Neuronal stem cell (in vitro differentiated cells): ENCODE results near the gene LITAF.
A peak's percentile ranks its signal among the peaks of the same experiment; 100 is the strongest.

ENCODE experiments used
- DNase-seq: peaks from one replicate; pipeline ENCODE4 v3.0.0-alpha.2; 2013; ENCODE audit warnings: low spot score
- H2AFZ ChIP-seq: one replicate; pipeline ENCODE4 v1.6.1; 2013; ENCODE audit warnings: mild to moderate bottlenecking, low read length, inconsistent platforms
- H2AK5ac ChIP-seq: 2 replicates; pipeline ENCODE4 v1.6.1; 2013; ENCODE audit warnings: low read depth, mild to moderate bottlenecking, inconsistent platforms, low read length, moderate library complexity, mixed read lengths
- H2BK120ac ChIP-seq: 2 replicates; pipeline ENCODE4 v1.6.1; 2013; ENCODE audit warnings: low read depth, mild to moderate bottlenecking, inconsistent platforms, low read length, moderate library complexity, mixed read lengths
- H2BK12ac ChIP-seq: one replicate; pipeline ENCODE4 v1.6.1; 2013; ENCODE audit warnings: low read length, inconsistent platforms
- H2BK15ac ChIP-seq: 2 replicates; pipeline ENCODE4 v1.6.1; 2013; ENCODE audit warnings: mild to moderate bottlenecking, low read length, inconsistent platforms, mixed read lengths
- H2BK5ac ChIP-seq: one replicate; pipeline ENCODE4 v1.6.1; 2013; ENCODE audit warnings: inconsistent platforms, mild to moderate bottlenecking, low read length, moderate library complexity
- H3K14ac ChIP-seq: one replicate; pipeline ENCODE4 v1.6.1; 2013; ENCODE audit warnings: low read length, inconsistent platforms
- H3K18ac ChIP-seq: 2 replicates; pipeline ENCODE4 v1.6.1; 2013; ENCODE audit warnings: low read length, inconsistent platforms
- H3K23ac ChIP-seq: 2 replicates; pipeline ENCODE4 v1.6.1; 2013; ENCODE audit warnings: low read depth, mild to moderate bottlenecking, mixed read lengths, low read length, inconsistent platforms; ENCODE audit not compliant: poor library complexity
- H3K27ac ChIP-seq: replicated peaks from 3 replicates; pipeline ENCODE4 v1.5.1; 2013; ENCODE audit warnings: low read length, inconsistent platforms
- H3K27me3 ChIP-seq, 3 experiments: 2 replicates each; pipeline ENCODE4 v1.6.1; 2013; ENCODE audit warnings: low read length in 3 of 3, mild to moderate bottlenecking in 2 of 3, inconsistent platforms in 1 of 3, low read depth in 1 of 3, mixed read lengths in 1 of 3, moderate library complexity in 1 of 3; ENCODE audit not compliant: control insufficient read depth in 3 of 3, insufficient read depth in 3 of 3
- H3K36me3 ChIP-seq, 2 donors: replicated peaks in 1 of 2; 2 replicates each; pipeline ENCODE4 v1.6.1; 2013; ENCODE audit warnings: low read length in 2 of 2; ENCODE audit not compliant: control insufficient read depth in 2 of 2, insufficient read depth in 2 of 2
- H3K4ac ChIP-seq: 2 replicates; pipeline ENCODE4 v1.6.1; 2013; ENCODE audit warnings: inconsistent platforms, mild to moderate bottlenecking, low read length, moderate library complexity
- H3K4me1 ChIP-seq, 2 donors: 1 replicate in 1 of 2; 2 replicates in 1 of 2; pipeline ENCODE4 v1.6.1; 2013; ENCODE audit warnings: low read length in 2 of 2, low read depth in 1 of 2; ENCODE audit not compliant: control insufficient read depth in 2 of 2, insufficient read depth in 1 of 2
- H3K4me2 ChIP-seq: one replicate; pipeline ENCODE4 v1.6.1; 2013; ENCODE audit warnings: mild to moderate bottlenecking, low read length, inconsistent platforms; ENCODE audit not compliant: insufficient read depth, poor library complexity, severe bottlenecking
- H3K4me3 ChIP-seq, 2 donors: 2 replicates each; pipeline ENCODE4 v1.5.1; 2013; ENCODE audit warnings: low read length in 2 of 2, mild to moderate bottlenecking in 2 of 2, inconsistent platforms in 1 of 2, moderate library complexity in 1 of 2
- H3K79me1 ChIP-seq: one replicate; pipeline ENCODE4 v1.6.1; 2013; ENCODE audit warnings: low read depth, mild to moderate bottlenecking, inconsistent platforms, low read length, moderate library complexity
- H3K9ac ChIP-seq: one replicate; pipeline ENCODE4 v1.6.1; 2013; ENCODE audit warnings: mild to moderate bottlenecking, low read depth, low read length, inconsistent platforms; ENCODE audit not compliant: poor library complexity
- H3K9me3 ChIP-seq, 2 donors: replicated peaks in 1 of 2; 2 replicates each; pipeline versions ENCODE3 to v1.6.1; 2013; ENCODE audit warnings: low read length in 2 of 2, mild to moderate bottlenecking in 2 of 2, inconsistent platforms in 1 of 2, low read depth in 1 of 2, mixed read lengths in 1 of 2, moderate library complexity in 1 of 2; ENCODE audit not compliant: control insufficient read depth in 2 of 2, insufficient read depth in 1 of 2
- H4K8ac ChIP-seq: one replicate; pipeline ENCODE4 v1.6.1; 2013; ENCODE audit warnings: low read depth, mild to moderate bottlenecking, inconsistent platforms, low read length, moderate library complexity
- H4K91ac ChIP-seq: one replicate; pipeline ENCODE4 v1.6.1; 2013; ENCODE audit warnings: low read length, low read depth, mild to moderate bottlenecking, inconsistent platforms; ENCODE audit not compliant: poor library complexity
- WGBS, 2 donors: extraction: QIAGEN DNeasy Blood & Tissue Kit; methylation state at CpG; one replicate each; pipeline ENCODE4 v1.1.7; 2013; ENCODE audit warnings: missing lambda C conversion rate in 2 of 2, mixed read lengths in 1 of 2; ENCODE audit not compliant: insufficient read length in 2 of 2, insufficient replicate concordance in 1 of 2; ENCODE audit errors: extremely low coverage in 2 of 2; 5-methylcytosine and 5-hydroxymethylcytosine counted together

Gene LITAF

DNA sequence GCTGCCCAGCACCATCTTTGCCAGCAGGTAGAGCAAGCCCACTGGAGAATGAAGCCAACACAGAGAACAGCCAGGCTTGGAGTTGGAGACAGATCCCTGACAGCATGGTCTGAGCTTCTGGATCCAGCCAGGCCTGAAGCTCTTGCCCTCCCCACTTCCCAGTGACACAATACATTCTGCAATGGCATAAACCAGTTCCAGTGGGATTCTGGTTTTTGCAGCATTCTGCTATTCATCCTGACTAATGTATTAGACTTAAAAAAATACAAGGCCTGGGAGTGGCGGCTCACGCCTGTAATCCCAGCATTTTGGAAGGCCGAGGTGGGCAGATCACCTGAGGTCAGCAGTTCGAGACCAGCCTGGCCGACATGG is 40.6 kb upstream of the LITAF start:
- no peak overlapping the region for H3K4me2 ChIP-seq

DNA sequence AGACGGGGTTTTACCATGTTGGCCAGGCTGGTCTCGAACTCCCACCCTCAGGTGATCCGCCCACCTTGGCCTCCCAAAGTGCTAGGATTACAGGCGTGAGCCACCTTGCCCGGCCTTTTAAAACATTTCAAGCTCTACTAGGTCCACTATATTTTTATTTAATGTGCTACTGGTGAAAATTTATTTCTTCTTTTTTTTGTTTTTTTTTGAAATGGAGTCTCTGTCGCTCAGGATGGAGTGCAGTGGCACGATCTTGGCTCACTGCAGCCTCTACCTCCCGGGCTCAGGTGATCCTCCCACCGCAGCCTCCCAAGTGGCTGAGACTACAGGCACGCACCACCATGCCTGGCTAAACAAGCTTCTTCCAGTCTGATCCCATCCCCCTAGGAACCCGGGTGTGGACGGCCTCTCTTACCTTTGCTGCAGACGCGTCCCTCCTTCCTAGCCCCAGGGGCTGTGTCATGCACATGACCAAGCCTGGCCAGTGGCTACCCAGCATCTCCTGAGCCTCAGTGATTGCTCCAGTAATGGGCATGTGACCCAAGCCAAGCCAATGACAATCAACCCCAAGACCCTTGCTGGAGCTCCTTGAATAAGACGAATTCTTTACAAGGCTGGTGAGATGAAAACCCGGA is 40.1 kb upstream of the LITAF start:
- H3K9me3 ChIP-seq = no peaks in the 10 kb centered on the region
- no peaks in the 10 kb centered on the region for H3K36me3 ChIP-seq
- no peak overlapping the region for H3K9ac ChIP-seq
- H2AFZ ChIP-seq = no peak overlapping the region
- H3K27ac ChIP-seq = no peak overlapping the region
- no peak overlapping the region for H3K4ac ChIP-seq
- no peak overlapping the region for H3K4me3 ChIP-seq
- WGBS, 2 donors = no CpG with 5 or more reads among the region's 16 CpGs
- no peak overlapping the region for H2BK5ac ChIP-seq
- H3K14ac ChIP-seq = no peak overlapping the region
- H3K4me1 ChIP-seq = peaks cover 3 to 7% of the 10 kb centered on the region in 2 donors
- no peak overlapping the region for H4K8ac ChIP-seq
- no peak overlapping the region for H3K23ac ChIP-seq
- no peaks in the 10 kb centered on the region for H3K79me1 ChIP-seq
- no peak overlapping the region for H2BK120ac ChIP-seq
- peak overlapping the region; percentile 76 for H2AK5ac ChIP-seq
- peak overlapping the region; percentile 71 for H3K18ac ChIP-seq
- no peak overlapping the region for H3K4me2 ChIP-seq
- H2BK12ac ChIP-seq = no peak overlapping the region
- H3K27me3 ChIP-seq = no peaks in the 10 kb centered on the region
- no peak overlapping the region for H4K91ac ChIP-seq
- H2BK15ac ChIP-seq = no peak overlapping the region
- no peak for DNase-seq

More for the DNA sequence above, 40.6 kb upstream of the LITAF start:
- Histone ChIP-seq H2BK5ac (no peak overlapping the region), H3K27ac (no peak overlapping the region), H3K4me3 (no peak overlapping the region), H2BK12ac (no peak overlapping the region), H3K27me3 (no peaks in the 10 kb centered on the region), H3K23ac (no peak overlapping the region), H2AK5ac (peak overlapping the region; percentile 76), H3K36me3 (no peaks in the 10 kb centered on the region), H3K14ac (no peak overlapping the region), H2BK120ac (no peak overlapping the region), H3K9ac (no peak overlapping the region), H3K4ac (no peak overlapping the region), H4K91ac (no peak overlapping the region), H2AFZ (no peak overlapping the region), H3K9me3 (peaks cover 0 to 2% of the 10 kb centered on the region in 2 donors), H3K4me1 (peaks cover 4 to 6% of the 10 kb centered on the region in 2 donors), H4K8ac (no peak overlapping the region), H2BK15ac (no peak overlapping the region), H3K18ac (no peak overlapping the region), H3K79me1 (no peaks in the 10 kb centered on the region)
- WGBS, 2 donors = no CpG with 5 or more reads among the region's 5 CpGs
- no peak for DNase-seq

GRCh38 chr16:11625769-11626168 is 39.0 kb upstream of the LITAF start:
- Histone ChIP-seq H3K23ac (no peak overlapping the region), H3K9me3 (no peaks in the 10 kb centered on the region), H3K27ac (no peak overlapping the region), H2BK5ac (no peak overlapping the region), H3K27me3 (no peaks in the 10 kb centered on the region), H4K8ac (no peak overlapping the region), H3K14ac (no peak overlapping the region), H3K18ac (no peak overlapping the region), H2BK12ac (no peak overlapping the region), H3K4me2 (no peak overlapping the region), H2BK120ac (no peak overlapping the region), H3K9ac (no peak overlapping the region), H3K4me1 (peaks cover 3 to 7% of the 10 kb centered on the region in 2 donors), H3K4me3 (no peak overlapping the region), H4K91ac (no peak overlapping the region), H3K36me3 (no peaks in the 10 kb centered on the region), H2AK5ac (no peak overlapping the region), H2BK15ac (no peak overlapping the region), H2AFZ (no peak overlapping the region), H3K79me1 (no peaks in the 10 kb centered on the region), H3K4ac (no peak overlapping the region)
- WGBS, 2 donors = no CpG with 5 or more reads among the region's 4 CpGs
- no peak for DNase-seq

DNA sequence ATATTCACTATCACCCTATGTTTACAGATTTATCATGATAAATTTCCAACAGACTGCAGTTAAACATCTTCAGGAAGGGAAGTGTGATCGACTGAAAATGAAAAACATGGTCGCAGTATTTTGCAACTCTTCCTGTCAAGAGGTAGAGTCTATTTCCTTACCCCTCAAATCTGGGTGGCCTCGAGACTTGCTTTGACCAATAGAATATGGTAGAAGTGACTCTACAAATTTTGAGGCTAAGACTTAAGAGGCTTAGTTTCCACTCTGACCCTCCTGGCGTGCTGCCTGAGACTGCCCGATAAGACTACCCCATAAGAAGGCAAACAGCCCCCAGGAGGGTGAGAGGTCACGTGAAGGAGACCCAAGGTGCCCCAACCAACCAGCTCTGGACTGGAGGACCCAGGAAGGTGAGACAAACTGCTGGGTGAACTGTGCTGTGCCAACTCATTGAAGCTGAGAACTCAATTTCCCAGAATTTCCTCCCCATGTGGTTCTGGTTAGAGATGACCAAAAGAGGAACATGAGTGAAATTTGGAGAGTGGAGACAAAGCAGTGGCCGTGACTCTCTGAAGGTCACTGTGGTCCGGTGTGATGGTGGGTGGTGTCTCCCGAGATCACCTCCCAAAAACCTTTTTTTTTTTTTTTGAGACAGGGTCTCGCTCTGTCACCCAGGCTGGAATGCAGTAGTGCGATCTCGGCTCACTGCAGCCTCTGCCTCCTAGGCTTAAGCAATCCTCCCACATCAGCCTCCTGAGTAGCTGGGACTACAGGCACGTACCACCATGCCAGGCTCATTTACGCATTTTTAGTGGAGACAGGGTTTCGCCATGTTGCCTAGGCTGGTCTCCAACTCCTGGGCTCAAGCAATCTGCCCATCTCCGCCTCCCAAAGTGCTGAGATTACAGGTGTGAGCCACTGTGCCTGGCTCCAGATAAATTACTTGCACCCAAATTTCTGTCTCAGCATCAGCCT is 38.2 kb upstream of the LITAF start:
- H3K23ac ChIP-seq = no peak overlapping the region
- peak overlapping the region; percentile 45 for H3K18ac ChIP-seq
- H3K27ac ChIP-seq = no peak overlapping the region
- peak overlapping the region; percentile 47 for H2BK15ac ChIP-seq
- H3K4me2 ChIP-seq = no peak overlapping the region
- no peaks in the 10 kb centered on the region for H3K36me3 ChIP-seq
- WGBS, 2 donors = no CpG with 5 or more reads among the region's 16 CpGs
- no peaks in the 10 kb centered on the region for H3K27me3 ChIP-seq
- H2AK5ac ChIP-seq = peak overlapping the region; percentile 63
- no peak overlapping the region for H3K4ac ChIP-seq
- H3K79me1 ChIP-seq = no peaks in the 10 kb centered on the region
- H2BK120ac ChIP-seq = no peak overlapping the region
- no peak overlapping the region for H2BK12ac ChIP-seq
- H3K4me3 ChIP-seq = no peak overlapping the region
- no peak overlapping the region for H2AFZ ChIP-seq
- no peak overlapping the region for H2BK5ac ChIP-seq
- H3K9me3 ChIP-seq = peaks cover 0 to 5% of the 10 kb centered on the region in 2 donors
- H3K4me1 ChIP-seq = peaks cover 3 to 7% of the 10 kb centered on the region in 2 donors
- H3K9ac ChIP-seq = no peak overlapping the region
- H3K14ac ChIP-seq = no peak overlapping the region
- H4K91ac ChIP-seq = no peak overlapping the region
- no peak for DNase-seq
- no peak overlapping the region for H4K8ac ChIP-seq
